Mesenchymal stem cell (in vitro differentiated cells and primary cell): ENCODE measurements around the gene COL16A1.

ENCODE experiments used
- DNase-seq: peaks from one replicate; pipeline ENCODE4 v3.0.0-alpha.2; 2013
- H2AFZ ChIP-seq: one replicate; pipeline ENCODE4 v1.6.1; 2013; ENCODE audit warnings: low read depth, mild to moderate bottlenecking, control low read depth, inconsistent platforms, low read length, moderate library complexity
- H2AK5ac ChIP-seq: 2 replicates; pipeline ENCODE4 v1.6.1; 2013; ENCODE audit warnings: low read length, moderate library complexity, mild to moderate bottlenecking, inconsistent platforms; ENCODE audit not compliant: severe bottlenecking
- H2BK120ac ChIP-seq: one replicate; pipeline ENCODE4 v1.6.1; 2013; ENCODE audit warnings: low read depth, mild to moderate bottlenecking, inconsistent platforms, low read length, moderate library complexity
- H2BK12ac ChIP-seq, 2 experiments: one replicate each; pipeline ENCODE4 v1.6.1; 2013; ENCODE audit warnings: inconsistent platforms in 2 of 2, low read length in 2 of 2, mild to moderate bottlenecking in 2 of 2, moderate library complexity in 2 of 2, control low read depth in 1 of 2
- H2BK15ac ChIP-seq: one replicate; pipeline ENCODE4 v1.6.1; 2013; ENCODE audit warnings: mild to moderate bottlenecking, low read depth, inconsistent platforms; ENCODE audit not compliant: poor library complexity, severe bottlenecking
- H2BK5ac ChIP-seq: 2 replicates; pipeline ENCODE4 v1.6.1; 2013; ENCODE audit warnings: low read depth, mild to moderate bottlenecking, low read length, control low read depth, inconsistent platforms; ENCODE audit not compliant: poor library complexity, severe bottlenecking
- H3K14ac ChIP-seq, 2 experiments: one replicate each; pipeline ENCODE4 v1.6.1; 2013; ENCODE audit warnings: inconsistent platforms in 2 of 2, low read length in 2 of 2, control low read depth in 1 of 2, mild to moderate bottlenecking in 1 of 2, moderate library complexity in 1 of 2
- H3K18ac ChIP-seq, 2 experiments: one replicate each; pipeline ENCODE4 v1.6.1; 2013; ENCODE audit warnings: inconsistent platforms in 2 of 2, low read length in 2 of 2, control low read depth in 1 of 2, low read depth in 1 of 2, mild to moderate bottlenecking in 1 of 2
- H3K23ac ChIP-seq, 2 experiments: one replicate each; pipeline ENCODE4 v1.6.1; 2013; ENCODE audit warnings: inconsistent platforms in 2 of 2, low read length in 2 of 2, mild to moderate bottlenecking in 2 of 2, moderate library complexity in 2 of 2, control low read depth in 1 of 2
- H3K27ac ChIP-seq: 2 replicates; pipeline ENCODE4 v1.5.1; 2013; ENCODE audit warnings: mild to moderate bottlenecking, moderate library complexity, low read length, control low read depth, inconsistent platforms; ENCODE audit not compliant: poor library complexity, severe bottlenecking
- H3K27me3 ChIP-seq, 2 experiments: 2 replicates each; pipeline versions ENCODE4 v1.6.1 to v1.7.0; 2013; ENCODE audit warnings: low read length in 2 of 2, mild to moderate bottlenecking in 2 of 2, moderate library complexity in 2 of 2, control low read depth in 1 of 2, inconsistent platforms in 1 of 2; ENCODE audit not compliant: control insufficient read depth in 1 of 2, insufficient read depth in 1 of 2
- H3K36me3 ChIP-seq, 2 experiments: 2 replicates each; pipeline versions ENCODE4 v1.6.1 to v1.7.0; 2013; ENCODE audit warnings: low read length in 2 of 2, control low read depth in 1 of 2, inconsistent platforms in 1 of 2, low read depth in 1 of 2, mild to moderate bottlenecking in 1 of 2; ENCODE audit not compliant: insufficient read depth in 2 of 2, control insufficient read depth in 1 of 2
- H3K4ac ChIP-seq, 2 experiments: one replicate each; pipeline ENCODE4 v1.6.1; 2013; ENCODE audit warnings: inconsistent platforms in 2 of 2, low read length in 2 of 2, mild to moderate bottlenecking in 2 of 2, moderate library complexity in 2 of 2, control low read depth in 1 of 2, low read depth in 1 of 2
- H3K4me1 ChIP-seq: 2 replicates; pipeline ENCODE4 v1.6.1; 2013; ENCODE audit warnings: low read depth, low read length, control low read depth; ENCODE audit not compliant: control insufficient read depth, insufficient read depth
- H3K4me2 ChIP-seq: 2 replicates; pipeline ENCODE4 v1.6.1; 2013; ENCODE audit warnings: low read length, mild to moderate bottlenecking, inconsistent platforms; ENCODE audit not compliant: poor library complexity, severe bottlenecking
- H3K4me3 ChIP-seq, 2 experiments: 2 replicates each; pipeline versions ENCODE4 v1.5.1 to v1.7.0; 2013; ENCODE audit warnings: low read length in 2 of 2, mild to moderate bottlenecking in 2 of 2, control low read depth in 1 of 2, low read depth in 1 of 2; ENCODE audit not compliant: insufficient read depth in 1 of 2
- H3K79me1 ChIP-seq: replicated peaks from 2 replicates; pipeline ENCODE4 v1.6.1; 2013; ENCODE audit warnings: mild to moderate bottlenecking, control low read depth, low read length, inconsistent platforms; ENCODE audit not compliant: poor library complexity, severe bottlenecking
- H3K9ac ChIP-seq: 2 replicates; pipeline ENCODE4 v1.7.0; 2013; ENCODE audit warnings: mild to moderate bottlenecking, low read length, moderate library complexity
- H3K9me3 ChIP-seq: 2 replicates; pipeline ENCODE4 v1.7.0; 2013; ENCODE audit warnings: mild to moderate bottlenecking, low read length; ENCODE audit not compliant: control insufficient read depth
- H4K8ac ChIP-seq: one replicate; pipeline ENCODE4 v1.6.1; 2013; ENCODE audit warnings: inconsistent platforms, mild to moderate bottlenecking, low read length, moderate library complexity
- H4K91ac ChIP-seq: one replicate; pipeline ENCODE4 v1.6.1; 2013; ENCODE audit warnings: mild to moderate bottlenecking, low read length, inconsistent platforms
- WGBS: methylation state at CpG from one replicate; pipeline ENCODE4 v1.1.7; 2013; ENCODE audit warnings: mixed read lengths; 5-methylcytosine and 5-hydroxymethylcytosine counted together

COL16A1 gene

DNA sequence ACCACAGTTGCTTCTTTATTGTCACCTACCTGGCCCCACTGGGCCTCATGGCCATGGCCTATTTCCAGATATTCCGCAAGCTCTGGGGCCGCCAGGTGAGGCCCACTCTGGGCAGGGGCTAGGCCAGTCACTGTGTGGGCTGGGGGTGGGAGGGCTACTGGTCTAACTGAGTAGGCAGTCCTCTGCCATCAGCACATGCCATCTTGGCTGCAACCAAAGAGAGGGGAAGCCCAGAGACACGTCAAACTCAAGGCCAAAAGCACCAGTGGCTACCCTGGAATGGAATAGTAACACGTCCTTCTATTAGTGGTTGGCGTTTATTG is 82.4 kb downstream of the COL16A1 start:
- no peak overlapping the region for H2BK5ac ChIP-seq
- no peak overlapping the region for H2BK12ac ChIP-seq
- H3K18ac ChIP-seq, result no peak overlapping the region
- H3K4me1 ChIP-seq, result peaks cover 25% of the 10 kb centered on the region
- H3K14ac ChIP-seq, result no peak overlapping the region
- no peak overlapping the region for H2BK120ac ChIP-seq
- H4K91ac ChIP-seq, result no peak overlapping the region
- H4K8ac ChIP-seq, result no peak overlapping the region
- peaks cover 0 to 19% of the 10 kb centered on the region in 2 experiments for H3K36me3 ChIP-seq
- H3K23ac ChIP-seq, result no peak overlapping the region
- H3K9ac ChIP-seq, result no peak overlapping the region
- H3K27ac ChIP-seq, result no peak overlapping the region
- no peak for DNase-seq
- H3K4ac ChIP-seq, result no peak overlapping the region
- no peak overlapping the region for H3K4me2 ChIP-seq
- H3K4me3 ChIP-seq, result no peak overlapping the region
- no peak overlapping the region for H2AK5ac ChIP-seq
- 98% methylated on average over 5 of the region's 5 CpGs for WGBS
- no peaks in the 10 kb centered on the region for H3K79me1 ChIP-seq
- no peak overlapping the region for H2AFZ ChIP-seq
- H3K9me3 ChIP-seq, result no peaks in the 10 kb centered on the region
- peaks cover 24 to 28% of the 10 kb centered on the region in 2 experiments for H3K27me3 ChIP-seq
- H2BK15ac ChIP-seq, result no peak overlapping the region

DNA sequence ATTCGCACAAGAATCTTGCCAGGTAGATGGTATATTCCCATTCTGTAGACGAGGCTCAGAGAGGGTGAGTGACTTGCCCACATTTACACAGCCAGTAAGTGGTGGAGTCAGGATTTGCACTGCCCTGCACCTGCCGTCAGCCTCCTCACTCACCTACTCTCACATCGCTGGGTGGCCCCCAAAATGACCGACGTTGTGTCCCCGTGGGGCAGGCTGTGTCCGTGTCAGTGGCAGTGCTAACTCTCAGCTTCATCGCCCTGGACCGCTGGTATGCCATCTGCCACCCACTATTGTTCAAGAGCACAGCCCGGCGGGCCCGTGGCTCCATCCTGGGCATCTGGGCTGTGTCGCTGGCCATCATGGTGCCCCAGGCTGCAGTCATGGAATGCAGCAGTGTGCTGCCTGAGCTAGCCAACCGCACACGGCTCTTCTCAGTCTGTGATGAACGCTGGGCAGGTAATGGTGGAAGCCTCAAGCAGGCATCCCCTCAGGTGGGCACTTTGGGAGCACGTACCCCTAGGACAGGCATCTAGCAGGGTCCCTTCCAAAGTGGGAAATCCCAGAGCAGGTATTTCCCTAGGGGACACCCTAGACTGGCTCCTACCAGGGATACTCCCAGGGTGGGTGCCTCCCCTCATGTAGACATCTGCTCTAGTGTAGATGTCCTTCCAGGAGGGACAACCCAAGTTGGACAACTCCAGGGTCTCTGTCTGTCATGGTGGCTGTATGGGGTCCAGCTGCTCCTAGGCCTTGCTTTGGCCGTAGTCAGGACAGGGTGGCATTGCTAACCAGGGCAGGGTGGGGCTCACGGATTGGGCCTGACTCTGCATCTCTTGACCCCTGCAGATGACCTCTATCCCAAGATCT is 83.0 kb downstream of the COL16A1 start:
- peaks cover 30 to 34% of the 10 kb centered on the region in 2 experiments for H3K27me3 ChIP-seq
- no peak overlapping the region for H4K8ac ChIP-seq
- H2BK12ac ChIP-seq, result no peak overlapping the region
- no peak overlapping the region for H2BK5ac ChIP-seq
- H3K4me1 ChIP-seq, result peaks cover 20% of the 10 kb centered on the region
- H3K36me3 ChIP-seq, result peaks cover 0 to 16% of the 10 kb centered on the region in 2 experiments
- 94% methylated on average over 20 of the region's 20 CpGs for whole genome bisulfite sequencing
- H3K4me3 ChIP-seq, result no peak overlapping the region
- H3K23ac ChIP-seq, result no peak overlapping the region
- no peak overlapping the region for H2AK5ac ChIP-seq
- H3K27ac ChIP-seq, result no peak overlapping the region
- no peak overlapping the region for H2BK15ac ChIP-seq
- no peak overlapping the region for H3K4me2 ChIP-seq
- no peak overlapping the region for H2AFZ ChIP-seq
- no peak for DNase-seq
- H3K9ac ChIP-seq, result no peak overlapping the region
- no peaks in the 10 kb centered on the region for H3K9me3 ChIP-seq
- no peak overlapping the region for H3K18ac ChIP-seq
- no peaks in the 10 kb centered on the region for H3K79me1 ChIP-seq
- H2BK120ac ChIP-seq, result no peak overlapping the region
- no peak overlapping the region for H3K4ac ChIP-seq
- no peak overlapping the region for H3K14ac ChIP-seq
- H4K91ac ChIP-seq, result no peak overlapping the region

DNA sequence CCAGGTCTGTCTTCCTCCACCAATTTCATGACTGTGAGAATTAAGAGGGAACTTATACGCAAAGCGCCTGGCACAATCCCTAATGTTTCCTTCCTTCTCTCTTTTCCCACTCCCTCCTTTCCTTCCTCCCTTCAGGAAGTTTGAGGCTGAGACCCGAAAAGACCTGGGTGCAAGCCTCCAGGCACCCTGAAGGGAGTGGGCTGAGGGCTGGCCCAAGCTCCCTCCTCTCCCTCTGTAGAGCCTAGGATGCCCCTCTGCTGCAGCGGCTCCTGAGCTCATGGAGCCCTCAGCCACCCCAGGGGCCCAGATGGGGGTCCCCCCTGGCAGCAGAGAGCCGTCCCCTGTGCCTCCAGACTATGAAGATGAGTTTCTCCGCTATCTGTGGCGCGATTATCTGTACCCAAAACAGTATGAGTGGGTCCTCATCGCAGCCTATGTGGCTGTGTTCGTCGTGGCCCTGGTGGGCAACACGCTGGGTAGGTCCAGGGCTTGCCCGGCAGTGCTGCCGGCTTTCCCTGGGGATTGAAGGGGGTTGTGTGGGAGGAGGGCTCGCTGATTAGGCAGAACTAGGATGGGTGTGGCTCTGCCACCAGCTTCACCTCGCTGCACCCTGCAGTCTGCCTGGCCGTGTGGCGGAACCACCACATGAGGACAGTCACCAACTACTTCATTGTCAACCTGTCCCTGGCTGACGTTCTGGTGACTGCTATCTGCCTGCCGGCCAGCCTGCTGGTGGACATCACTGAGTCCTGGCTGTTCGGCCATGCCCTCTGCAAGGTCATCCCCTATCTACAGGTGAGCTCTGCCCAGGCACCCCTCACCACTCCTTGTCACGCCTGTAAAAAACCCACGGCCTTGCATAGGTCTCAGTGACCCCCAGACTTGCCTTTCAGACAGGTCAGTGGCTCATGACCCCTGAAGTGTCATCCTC is 84.6 kb downstream of the COL16A1 start:
- Histone ChIP-seq H2BK15ac (no peak overlapping the region), H3K4ac (no peak overlapping the region), H3K18ac (no peak overlapping the region), H3K4me2 (no peak overlapping the region), H3K79me1 (no peaks in the 10 kb centered on the region), H3K27me3 (peaks cover 31 to 34% of the 10 kb centered on the region in 2 experiments), H2BK120ac (no peak overlapping the region), H3K4me1 (peaks cover 17% of the 10 kb centered on the region), H3K9ac (no peak overlapping the region), H3K14ac (no peak overlapping the region), H4K91ac (peak overlapping the region; percentile 46), H2BK12ac (no peak overlapping the region), H3K4me3 (no peak overlapping the region), H3K27ac (no peak overlapping the region), H3K9me3 (no peaks in the 10 kb centered on the region), H2AFZ (no peak overlapping the region), H3K23ac (no peak overlapping the region), H3K36me3 (peaks cover 0 to 5% of the 10 kb centered on the region in 2 experiments), H2AK5ac (no peak overlapping the region), H2BK5ac (no peak overlapping the region), H4K8ac (no peak overlapping the region)
- DNase-seq, result no peak
- WGBS, result 81% methylated on average over 23 of the region's 23 CpGs
